ENCODE data around the gene EPB41L4A.

DNA sequence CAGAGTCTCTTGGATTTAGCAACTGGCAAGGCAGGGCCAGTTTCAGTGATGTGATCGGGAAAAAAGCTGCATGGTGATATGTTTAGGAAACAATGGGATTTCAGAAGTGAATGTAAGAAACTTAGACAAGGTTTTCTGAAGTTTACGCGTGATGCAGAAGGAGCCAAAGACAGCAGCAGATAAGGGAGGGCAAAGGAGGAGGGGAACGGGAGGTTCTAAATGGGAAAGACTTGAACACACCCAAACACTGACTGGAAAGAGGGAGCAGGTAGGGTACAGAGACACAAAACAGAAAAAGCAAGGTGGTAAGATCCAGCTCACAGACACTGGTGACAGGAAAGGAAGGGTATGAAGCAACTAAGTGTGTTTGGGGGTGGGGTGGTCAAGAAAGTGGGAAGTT lies 115.4 kb downstream of the EPB41L4A start:
- TF ChIP-seq, protein P1, sequence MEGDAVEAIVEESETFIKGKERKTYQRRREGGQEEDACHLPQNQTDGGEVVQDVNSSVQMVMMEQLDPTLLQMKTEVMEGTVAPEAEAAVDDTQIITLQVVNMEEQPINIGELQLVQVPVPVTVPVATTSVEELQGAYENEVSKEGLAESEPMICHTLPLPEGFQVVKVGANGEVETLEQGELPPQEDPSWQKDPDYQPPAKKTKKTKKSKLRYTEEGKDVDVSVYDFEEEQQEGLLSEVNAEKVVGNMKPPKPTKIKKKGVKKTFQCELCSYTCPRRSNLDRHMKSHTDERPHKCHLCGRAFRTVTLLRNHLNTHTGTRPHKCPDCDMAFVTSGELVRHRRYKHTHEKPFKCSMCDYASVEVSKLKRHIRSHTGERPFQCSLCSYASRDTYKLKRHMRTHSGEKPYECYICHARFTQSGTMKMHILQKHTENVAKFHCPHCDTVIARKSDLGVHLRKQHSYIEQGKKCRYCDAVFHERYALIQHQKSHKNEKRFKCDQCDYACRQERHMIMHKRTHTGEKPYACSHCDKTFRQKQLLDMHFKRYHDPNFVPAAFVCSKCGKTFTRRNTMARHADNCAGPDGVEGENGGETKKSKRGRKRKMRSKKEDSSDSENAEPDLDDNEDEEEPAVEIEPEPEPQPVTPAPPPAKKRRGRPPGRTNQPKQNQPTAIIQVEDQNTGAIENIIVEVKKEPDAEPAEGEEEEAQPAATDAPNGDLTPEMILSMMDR (IDR thresholded peaks at IDR 0.05), result no peak
- TF ChIP-seq POLR2A (IDR thresholded peaks at IDR 0.05), result no peak
